GM21360 (cell line): ENCODE measurements around the gene SOWAHA.

Experiments used
- ATAC-seq: cut with Tn5 transposase; IDR thresholded peaks from one replicate; pipeline ENCODE4 v1.9.1; 2021; ENCODE audit warnings: mild to moderate bottlenecking, moderate library complexity; ENCODE audit not compliant: unreplicated experiment

The SOWAHA gene

GRCh38 chr5:132825033-132825833 is 12.1 kb downstream of the SOWAHA start:
- ATAC-seq: no peak

- no peak for ATAC-seq
These were observed 12.8 kb downstream of the SOWAHA start for GRCh38 chr5:132825834-132826391.

DNA sequence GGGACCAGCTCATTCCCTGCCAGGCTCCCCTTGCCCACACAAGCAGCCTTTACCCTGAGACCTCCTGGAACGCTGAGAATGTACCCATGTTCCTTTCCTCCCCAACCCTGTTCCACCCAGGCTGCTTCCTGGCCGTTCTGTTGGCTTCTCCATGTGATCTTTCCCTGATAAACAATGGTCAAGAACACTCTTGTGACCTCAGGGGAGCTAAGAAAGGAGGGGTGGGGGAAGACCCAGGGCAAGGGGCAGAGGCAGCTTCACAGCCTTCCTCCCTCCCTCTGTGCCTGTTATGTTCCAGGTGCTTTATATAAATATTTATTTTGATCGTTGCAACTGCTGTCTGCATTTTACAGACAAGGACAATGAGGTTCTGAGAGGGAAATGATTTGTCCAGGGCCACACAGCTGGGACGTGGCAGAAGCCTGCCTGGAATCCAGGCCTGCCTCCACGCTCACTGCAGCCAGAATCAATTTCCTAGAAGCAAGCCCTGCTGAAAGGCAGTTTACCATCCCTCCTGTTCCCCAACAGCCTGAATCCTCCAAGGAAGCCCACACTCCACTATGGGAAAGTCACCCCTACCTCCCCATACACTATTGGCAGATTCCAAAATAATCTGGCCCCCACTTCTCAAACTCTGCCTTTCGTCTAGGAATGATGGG is 13.5 kb downstream of the SOWAHA start:
- ATAC-seq: no peak

DNA sequence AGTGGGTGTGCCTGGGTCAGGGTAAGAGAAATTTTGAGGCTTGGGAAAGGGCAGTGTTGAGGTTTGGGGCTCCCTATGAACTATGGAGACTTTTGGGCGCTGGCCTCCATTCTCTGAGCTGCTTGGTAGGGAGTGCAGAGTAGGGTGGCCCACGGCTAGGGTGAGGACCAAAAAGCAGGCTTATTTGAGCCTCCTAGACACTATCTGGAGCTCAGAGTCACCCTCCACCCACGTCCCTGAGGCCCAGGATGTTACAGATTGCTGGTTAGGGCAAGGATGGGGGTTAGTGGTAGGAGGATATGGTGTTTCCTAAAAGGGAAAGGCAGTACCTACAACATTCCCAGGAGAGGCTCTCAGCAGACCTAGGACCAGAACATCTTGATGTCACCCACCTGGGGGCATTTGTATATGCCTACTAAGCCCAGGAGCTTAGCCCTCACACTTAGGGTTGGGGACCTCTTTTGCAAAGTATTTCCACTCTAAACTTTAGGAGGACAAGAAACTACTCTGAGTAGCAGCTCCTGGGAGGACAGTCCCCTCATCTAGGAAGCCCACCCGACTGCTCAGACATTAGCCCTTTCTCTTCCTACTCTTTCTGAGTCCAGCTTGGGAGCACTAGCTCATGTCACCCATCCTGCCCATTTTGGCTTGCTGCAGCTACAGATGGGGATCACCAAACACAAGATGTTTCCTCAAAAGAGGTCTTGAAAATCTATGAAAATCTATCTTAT is 15.0 kb downstream of the SOWAHA start:
- no peak for ATAC-seq

GRCh38 chr5:132828846-132829494 is 15.9 kb downstream of the SOWAHA start:
- no peak for ATAC-seq

GRCh38 chr5:132829742-132830435 is 16.8 kb downstream of the SOWAHA start:
- peak; percentile 71 for ATAC-seq

DNA sequence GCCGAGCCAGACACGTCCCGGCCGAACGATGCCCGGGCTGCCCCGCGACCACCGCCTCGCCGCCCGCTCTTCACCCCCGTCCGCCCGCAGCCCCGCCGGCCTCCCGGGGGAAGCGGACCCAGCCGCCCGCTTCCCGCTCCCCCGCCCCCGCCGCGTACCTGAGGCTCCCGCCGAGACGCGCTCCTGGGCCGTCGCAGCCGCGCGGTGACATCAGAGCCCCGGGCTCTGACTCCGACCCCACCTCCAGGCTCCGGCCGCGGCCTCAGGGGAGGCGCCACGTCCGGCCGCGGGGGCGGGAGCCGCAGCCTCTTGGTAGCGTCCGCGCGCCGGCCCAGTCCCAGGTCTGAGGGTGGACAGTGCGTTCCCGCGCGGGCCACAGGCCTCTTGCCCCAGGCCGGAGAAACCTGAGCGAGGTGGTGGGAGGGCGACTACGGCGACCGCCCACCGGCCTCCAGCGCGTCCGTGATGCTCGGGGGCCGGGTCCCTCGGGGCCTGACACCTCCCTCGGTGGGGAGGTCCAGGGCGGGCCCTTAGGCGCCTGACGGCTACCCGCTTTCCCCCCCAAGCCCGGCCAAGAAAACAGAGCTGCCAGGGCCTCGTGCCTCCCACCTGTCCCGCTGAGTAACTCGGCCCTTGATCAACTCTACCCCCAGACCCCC is 17.5 kb downstream of the SOWAHA start, which contains the start of gene SHROOM1:
Gene SHROOM1 (minus strand): TSS at position 212 of the 659 bp plus-strand sequence. CDS start 4,507 bp downstream, outside the sequence.
- ATAC-seq: peak; percentile 58

- no peak for ATAC-seq
These were observed 18.2 kb downstream of the SOWAHA start for GRCh38 chr5:132831095-132831860.

GRCh38 chr5:132832612-132833011 is 19.5 kb downstream of the SOWAHA start:
- ATAC-seq: no peak

DNA sequence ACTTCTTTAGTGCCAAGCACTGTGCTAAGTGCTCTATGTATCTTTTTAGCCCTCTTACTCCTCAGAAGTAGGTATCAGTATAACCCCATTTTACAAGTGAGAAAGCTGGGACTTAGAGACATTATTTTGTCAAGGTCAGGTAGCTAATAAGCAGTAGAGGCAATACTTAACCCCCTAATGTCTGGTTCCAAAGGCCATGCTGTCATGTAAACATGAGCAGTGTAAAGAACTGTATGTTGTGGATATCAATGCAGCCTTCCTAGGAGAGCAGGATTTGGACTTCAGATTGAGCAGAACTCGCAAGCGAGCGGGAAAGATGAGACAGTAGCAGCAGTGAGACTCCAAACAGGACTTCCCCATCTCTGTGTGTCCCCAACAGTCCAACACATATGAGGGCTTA is 21.0 kb downstream of the SOWAHA start:
- no peak for ATAC-seq

DNA sequence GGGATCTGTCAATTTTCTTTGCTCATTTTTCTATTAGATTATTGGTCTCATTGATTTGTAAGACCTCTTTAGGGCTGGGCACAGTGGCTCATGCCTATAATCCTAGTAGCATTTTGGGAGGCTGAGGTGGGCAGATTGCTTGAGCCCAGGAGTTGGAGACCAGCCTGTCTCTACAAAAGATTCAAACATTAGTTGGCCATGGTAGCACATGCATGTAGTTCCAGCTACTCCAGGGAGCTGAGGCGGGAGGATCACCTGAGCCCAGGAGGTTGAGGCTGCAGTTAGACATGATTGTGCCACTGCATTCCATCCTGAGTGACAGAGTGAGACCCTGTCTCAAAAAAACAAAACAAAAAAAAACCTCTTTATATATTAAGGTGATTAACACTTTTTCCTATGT is 23.8 kb downstream of the SOWAHA start:
- ATAC-seq: no peak

GRCh38 chr5:132837868-132838267 is 24.8 kb downstream of the SOWAHA start:
- no peak for ATAC-seq

DNA sequence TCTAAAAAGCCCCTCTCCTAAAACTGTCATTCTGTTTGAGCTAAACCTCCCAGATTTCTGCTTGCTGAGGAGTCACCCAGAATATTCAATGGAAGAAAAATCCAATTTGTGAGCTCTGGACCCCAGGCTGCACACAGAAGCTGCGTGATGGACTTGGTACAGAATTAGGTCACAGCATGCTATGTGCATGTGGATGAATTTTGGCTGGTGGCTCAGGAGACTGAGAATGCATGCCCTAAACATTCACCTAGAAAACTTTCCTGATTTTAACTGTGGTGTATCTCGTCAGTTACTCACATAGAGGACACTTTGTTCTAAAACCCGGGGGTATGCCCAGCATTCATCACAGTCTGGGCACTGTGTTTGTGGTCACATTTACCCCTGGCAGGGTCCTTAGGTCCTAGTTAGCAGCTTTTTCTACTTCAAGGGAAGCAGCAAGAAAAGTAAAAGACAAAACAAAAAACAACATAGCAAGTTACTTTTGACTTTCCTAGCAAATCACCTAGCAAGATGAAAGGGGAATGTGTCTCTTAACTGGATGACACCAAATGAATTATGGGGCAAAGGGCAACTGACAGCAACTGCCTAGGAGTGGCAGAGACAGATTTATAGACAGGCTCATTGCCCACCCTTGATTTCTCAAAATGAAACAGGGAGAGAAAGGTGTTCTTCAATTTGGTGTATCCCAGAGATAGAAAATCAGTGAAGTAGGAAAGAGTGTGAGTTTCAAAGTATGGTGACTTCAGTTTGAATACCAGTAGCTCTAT is 25.6 kb downstream of the SOWAHA start:
- no peak for ATAC-seq

GRCh38 chr5:132839426-132840301 is 26.6 kb downstream of the SOWAHA start:
- ATAC-seq: no peak

- ATAC-seq: no peak
These were observed 27.2 kb downstream of the SOWAHA start for GRCh38 chr5:132840313-132840712.

GRCh38 chr5:132840896-132841295 is 27.8 kb downstream of the SOWAHA start:
- ATAC-seq: no peak

- ATAC-seq: no peak
These were observed 28.2 kb downstream of the SOWAHA start for GRCh38 chr5:132841305-132841704.
